Epithelial cell of esophagus (primary cell): ENCODE results near the gene ENTPD6.

ENCODE experiments used
- DNase-seq: peaks from one replicate; pipeline ENCODE4 v3.0.0; 2010; ENCODE audit warnings: low read depth
- H3K4me3 ChIP-seq: 2 replicates; pipeline ENCODE4 v1.5.1; 2011; ENCODE audit warnings: mild to moderate bottlenecking, low read length, control low read depth
- CTCF ChIP-seq: IDR thresholded peaks from 2 replicates; pipeline ENCODE4 v1.5.1; 2011; ENCODE audit warnings: low read depth, mild to moderate bottlenecking, low read length, control low read depth, inconsistent platforms; ENCODE audit not compliant: insufficient read depth; ENCODE audit errors: missing control alignments

The ENTPD6 gene

GRCh38 chr20:25209400-25209799, 13.9 kb downstream of the ENTPD6 start:
- no peak for DNase-seq
- TF ChIP-seq CTCF = no peak
- H3K4me3 ChIP-seq = no peak overlapping the region

- H3K4me3 ChIP-seq = no peak overlapping the region
- DNase-seq = no peak
- no peak for TF ChIP-seq CTCF
Measured at GRCh38 chr20:25209911-25210310, 14.4 kb downstream of the ENTPD6 start.

GRCh38 chr20:25211273-25211672, 15.8 kb downstream of the ENTPD6 start:
- H3K4me3 ChIP-seq = no peak overlapping the region
- TF ChIP-seq CTCF = no peak
- DNase-seq = no peak

- H3K4me3 ChIP-seq = no peak overlapping the region
- no peak for TF ChIP-seq CTCF
- DNase-seq = no peak
Measured at GRCh38 chr20:25212242-25212641, 16.7 kb downstream of the ENTPD6 start.

GRCh38 chr20:25213566-25214425, 18.3 kb downstream of the ENTPD6 start:
- no peak for TF ChIP-seq CTCF
- no peak overlapping the region for H3K4me3 ChIP-seq
- no peak for DNase-seq

GRCh38 chr20:25214426-25214790, 18.9 kb downstream of the ENTPD6 start:
- no peak for TF ChIP-seq CTCF
- no peak for DNase-seq

GRCh38 chr20:25214819-25215218, 19.3 kb downstream of the ENTPD6 start:
- H3K4me3 ChIP-seq = no peak overlapping the region
- TF ChIP-seq CTCF = no peak
- DNase-seq = no peak

More at GRCh38 chr20:25214426-25214790, 18.9 kb downstream of the ENTPD6 start:
- no peak overlapping the region for H3K4me3 ChIP-seq
